NCI-H146 (cell line): ENCODE measurements around the gene PRKCE.

ENCODE experiments used
- DNase-seq: peaks from one replicate; lab custom pipeline; 2025; lab: John Stamatoyannopoulos, UW

Gene PRKCE

GRCh38 chr2:46076251-46076650 is 424.8 kb downstream of the PRKCE start:
- no peak for DNase-seq

- no peak for DNase-seq
These were observed 425.4 kb downstream of the PRKCE start for GRCh38 chr2:46076875-46077274.

GRCh38 chr2:46077522-46078107 is 426.1 kb downstream of the PRKCE start:
- no peak for DNase-seq

- no peak for DNase-seq
These were observed 428.6 kb downstream of the PRKCE start for GRCh38 chr2:46079985-46080560.

- DNase-seq, result no peak
These were observed 431.3 kb downstream of the PRKCE start for GRCh38 chr2:46082531-46083485.

GRCh38 chr2:46086578-46087070 is 435.1 kb downstream of the PRKCE start:
- DNase-seq, result no peak

- no peak for DNase-seq
These were observed 436.0 kb downstream of the PRKCE start for GRCh38 chr2:46087492-46087891.

- DNase-seq, result no peak
These were observed 439.5 kb downstream of the PRKCE start for GRCh38 chr2:46091004-46091403.

- DNase-seq, result no peak
These were observed 440.6 kb downstream of the PRKCE start for GRCh38 chr2:46091961-46092667.

- no peak for DNase-seq
These were observed 443.2 kb downstream of the PRKCE start for GRCh38 chr2:46094689-46095088.

- DNase-seq, result no peak
These were observed 444.4 kb downstream of the PRKCE start for GRCh38 chr2:46095830-46096229.

GRCh38 chr2:46096260-46096659 is 444.8 kb downstream of the PRKCE start:
- DNase-seq, result no peak

GRCh38 chr2:46097714-46098480 is 446.4 kb downstream of the PRKCE start:
- no peak for DNase-seq

- no peak for DNase-seq
These were observed 447.2 kb downstream of the PRKCE start for GRCh38 chr2:46098621-46099062.

- DNase-seq, result no peak
These were observed 450.2 kb downstream of the PRKCE start for GRCh38 chr2:46101557-46102220.

- no peak for DNase-seq
These were observed 455.2 kb downstream of the PRKCE start for GRCh38 chr2:46106690-46107089.

- DNase-seq, result no peak
These were observed 463.5 kb downstream of the PRKCE start for GRCh38 chr2:46114996-46115395.

- no peak for DNase-seq
These were observed 464.7 kb downstream of the PRKCE start for GRCh38 chr2:46116150-46116549.

- DNase-seq, result no peak
These were observed 465.1 kb downstream of the PRKCE start for GRCh38 chr2:46116553-46116991.

GRCh38 chr2:46117379-46117778 is 465.9 kb downstream of the PRKCE start:
- no peak for DNase-seq

- DNase-seq, result no peak
These were observed 466.5 kb downstream of the PRKCE start for GRCh38 chr2:46117994-46118393.
